Measurements from ENCODE around the gene DNAJB14. TPM values are rescaled to one million over a fixed set of nuclear protein-coding genes. Genes with fewer than 3 reads are reported as not detected.

DNAJB14 gene
- total and polyA plus RNA-seq, 2 of the 13 experiments (the other 11 are each of a cell fraction or from before 2014, with no cell fraction given), result 9.1 to 38.1 TPM

DNA sequence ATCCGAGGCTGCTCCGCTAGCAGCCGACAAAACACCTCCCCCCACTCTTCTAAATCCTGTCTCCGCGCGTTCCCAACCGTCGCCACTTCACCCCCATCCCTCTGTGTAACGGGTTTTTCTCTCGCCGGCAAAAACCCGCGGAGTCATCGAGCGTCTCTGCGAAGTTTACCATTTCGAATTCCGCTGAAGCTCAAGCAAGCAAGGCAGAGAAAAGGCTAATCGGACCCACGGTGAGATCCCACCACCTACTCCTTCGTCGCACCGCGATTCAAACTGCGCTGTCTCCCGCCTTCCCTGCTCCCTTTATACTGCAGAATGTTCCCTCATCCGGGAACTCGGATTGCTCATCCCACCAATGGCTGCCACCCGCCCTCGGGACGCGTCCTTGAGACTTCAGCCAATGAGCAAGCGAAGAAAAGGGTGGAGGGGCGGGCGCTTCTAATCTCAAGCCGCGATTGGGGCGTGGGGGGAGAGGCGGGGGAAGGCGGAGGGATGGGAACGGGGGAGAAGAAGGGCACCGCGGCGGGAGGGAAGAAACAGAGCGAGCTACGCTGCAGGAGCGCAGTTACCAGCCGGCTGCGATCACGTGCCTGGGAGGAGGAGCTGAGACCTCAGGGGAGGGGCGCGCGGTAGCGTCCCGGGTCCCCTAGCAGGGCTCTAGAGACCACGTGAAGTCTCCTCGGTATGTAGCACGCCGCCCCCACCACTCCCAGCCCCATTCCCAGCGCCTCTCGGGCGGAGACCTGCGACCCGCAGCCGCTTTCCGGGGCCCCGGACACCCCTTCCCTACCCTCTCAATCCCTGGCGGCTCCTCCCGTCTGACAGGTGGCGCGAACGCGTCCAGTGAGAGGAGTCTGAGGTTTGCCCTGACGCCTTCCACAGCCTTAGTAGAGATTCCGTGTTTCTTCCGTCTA, 3.8 kb upstream of the DNAJB14 start, which contains the start of gene H2AZ1 (continued):
- TF ChIP-seq, protein P1, sequence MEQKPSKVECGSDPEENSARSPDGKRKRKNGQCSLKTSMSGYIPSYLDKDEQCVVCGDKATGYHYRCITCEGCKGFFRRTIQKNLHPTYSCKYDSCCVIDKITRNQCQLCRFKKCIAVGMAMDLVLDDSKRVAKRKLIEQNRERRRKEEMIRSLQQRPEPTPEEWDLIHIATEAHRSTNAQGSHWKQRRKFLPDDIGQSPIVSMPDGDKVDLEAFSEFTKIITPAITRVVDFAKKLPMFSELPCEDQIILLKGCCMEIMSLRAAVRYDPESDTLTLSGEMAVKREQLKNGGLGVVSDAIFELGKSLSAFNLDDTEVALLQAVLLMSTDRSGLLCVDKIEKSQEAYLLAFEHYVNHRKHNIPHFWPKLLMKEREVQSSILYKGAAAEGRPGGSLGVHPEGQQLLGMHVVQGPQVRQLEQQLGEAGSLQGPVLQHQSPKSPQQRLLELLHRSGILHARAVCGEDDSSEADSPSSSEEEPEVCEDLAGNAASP (CRISPR knock-in tag; IDR thresholded peaks at IDR 0.05; ENCODE audit: borderline replicate concordance), result peak; percentile 36; the same call in 1 of the 2 replicates
- TF ChIP-seq, protein P2, sequence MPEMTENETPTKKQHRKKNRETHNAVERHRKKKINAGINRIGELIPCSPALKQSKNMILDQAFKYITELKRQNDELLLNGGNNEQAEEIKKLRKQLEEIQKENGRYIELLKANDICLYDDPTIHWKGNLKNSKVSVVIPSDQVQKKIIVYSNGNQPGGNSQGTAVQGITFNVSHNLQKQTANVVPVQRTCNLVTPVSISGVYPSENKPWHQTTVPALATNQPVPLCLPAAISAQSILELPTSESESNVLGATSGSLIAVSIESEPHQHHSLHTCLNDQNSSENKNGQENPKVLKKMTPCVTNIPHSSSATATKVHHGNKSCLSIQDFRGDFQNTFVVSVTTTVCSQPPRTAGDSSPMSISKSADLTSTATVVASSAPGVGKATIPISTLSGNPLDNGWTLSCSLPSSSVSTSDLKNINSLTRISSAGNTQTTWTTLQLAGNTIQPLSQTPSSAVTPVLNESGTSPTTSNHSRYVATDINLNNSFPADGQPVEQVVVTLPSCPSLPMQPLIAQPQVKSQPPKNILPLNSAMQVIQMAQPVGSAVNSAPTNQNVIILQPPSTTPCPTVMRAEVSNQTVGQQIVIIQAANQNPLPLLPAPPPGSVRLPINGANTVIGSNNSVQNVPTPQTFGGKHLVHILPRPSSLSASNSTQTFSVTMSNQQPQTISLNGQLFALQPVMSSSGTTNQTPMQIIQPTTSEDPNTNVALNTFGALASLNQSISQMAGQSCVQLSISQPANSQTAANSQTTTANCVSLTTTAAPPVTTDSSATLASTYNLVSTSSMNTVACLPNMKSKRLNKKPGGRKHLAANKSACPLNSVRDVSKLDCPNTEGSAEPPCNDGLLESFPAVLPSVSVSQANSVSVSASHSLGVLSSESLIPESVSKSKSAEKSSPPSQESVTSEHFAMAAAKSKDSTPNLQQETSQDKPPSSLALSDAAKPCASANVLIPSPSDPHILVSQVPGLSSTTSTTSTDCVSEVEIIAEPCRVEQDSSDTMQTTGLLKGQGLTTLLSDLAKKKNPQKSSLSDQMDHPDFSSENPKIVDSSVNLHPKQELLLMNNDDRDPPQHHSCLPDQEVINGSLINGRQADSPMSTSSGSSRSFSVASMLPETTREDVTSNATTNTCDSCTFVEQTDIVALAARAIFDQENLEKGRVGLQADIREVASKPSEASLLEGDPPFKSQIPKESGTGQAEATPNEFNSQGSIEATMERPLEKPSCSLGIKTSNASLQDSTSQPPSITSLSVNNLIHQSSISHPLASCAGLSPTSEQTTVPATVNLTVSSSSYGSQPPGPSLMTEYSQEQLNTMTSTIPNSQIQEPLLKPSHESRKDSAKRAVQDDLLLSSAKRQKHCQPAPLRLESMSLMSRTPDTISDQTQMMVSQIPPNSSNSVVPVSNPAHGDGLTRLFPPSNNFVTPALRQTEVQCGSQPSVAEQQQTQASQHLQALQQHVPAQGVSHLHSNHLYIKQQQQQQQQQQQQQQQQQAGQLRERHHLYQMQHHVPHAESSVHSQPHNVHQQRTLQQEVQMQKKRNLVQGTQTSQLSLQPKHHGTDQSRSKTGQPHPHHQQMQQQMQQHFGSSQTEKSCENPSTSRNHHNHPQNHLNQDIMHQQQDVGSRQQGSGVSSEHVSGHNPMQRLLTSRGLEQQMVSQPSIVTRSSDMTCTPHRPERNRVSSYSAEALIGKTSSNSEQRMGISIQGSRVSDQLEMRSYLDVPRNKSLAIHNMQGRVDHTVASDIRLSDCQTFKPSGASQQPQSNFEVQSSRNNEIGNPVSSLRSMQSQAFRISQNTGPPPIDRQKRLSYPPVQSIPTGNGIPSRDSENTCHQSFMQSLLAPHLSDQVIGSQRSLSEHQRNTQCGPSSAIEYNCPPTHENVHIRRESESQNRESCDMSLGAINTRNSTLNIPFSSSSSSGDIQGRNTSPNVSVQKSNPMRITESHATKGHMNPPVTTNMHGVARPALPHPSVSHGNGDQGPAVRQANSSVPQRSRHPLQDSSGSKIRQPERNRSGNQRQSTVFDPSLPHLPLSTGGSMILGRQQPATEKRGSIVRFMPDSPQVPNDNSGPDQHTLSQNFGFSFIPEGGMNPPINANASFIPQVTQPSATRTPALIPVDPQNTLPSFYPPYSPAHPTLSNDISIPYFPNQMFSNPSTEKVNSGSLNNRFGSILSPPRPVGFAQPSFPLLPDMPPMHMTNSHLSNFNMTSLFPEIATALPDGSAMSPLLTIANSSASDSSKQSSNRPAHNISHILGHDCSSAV (CRISPR knock-in tag; IDR thresholded peaks at IDR 0.05; ENCODE audit: borderline replicate concordance), result no peak
- TF ChIP-seq CBX1 (IDR thresholded peaks at IDR 0.05; ENCODE audit: low read depth), result peak; percentile 80
- TF ChIP-seq ZNF674 (CRISPR knock-in tag; IDR thresholded peaks at IDR 0.05; ENCODE audit: low read depth), result no peak
- TF ChIP-seq, protein P3, sequence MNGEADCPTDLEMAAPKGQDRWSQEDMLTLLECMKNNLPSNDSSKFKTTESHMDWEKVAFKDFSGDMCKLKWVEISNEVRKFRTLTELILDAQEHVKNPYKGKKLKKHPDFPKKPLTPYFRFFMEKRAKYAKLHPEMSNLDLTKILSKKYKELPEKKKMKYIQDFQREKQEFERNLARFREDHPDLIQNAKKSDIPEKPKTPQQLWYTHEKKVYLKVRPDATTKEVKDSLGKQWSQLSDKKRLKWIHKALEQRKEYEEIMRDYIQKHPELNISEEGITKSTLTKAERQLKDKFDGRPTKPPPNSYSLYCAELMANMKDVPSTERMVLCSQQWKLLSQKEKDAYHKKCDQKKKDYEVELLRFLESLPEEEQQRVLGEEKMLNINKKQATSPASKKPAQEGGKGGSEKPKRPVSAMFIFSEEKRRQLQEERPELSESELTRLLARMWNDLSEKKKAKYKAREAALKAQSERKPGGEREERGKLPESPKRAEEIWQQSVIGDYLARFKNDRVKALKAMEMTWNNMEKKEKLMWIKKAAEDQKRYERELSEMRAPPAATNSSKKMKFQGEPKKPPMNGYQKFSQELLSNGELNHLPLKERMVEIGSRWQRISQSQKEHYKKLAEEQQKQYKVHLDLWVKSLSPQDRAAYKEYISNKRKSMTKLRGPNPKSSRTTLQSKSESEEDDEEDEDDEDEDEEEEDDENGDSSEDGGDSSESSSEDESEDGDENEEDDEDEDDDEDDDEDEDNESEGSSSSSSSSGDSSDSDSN (CRISPR knock-in tag; IDR thresholded peaks at IDR 0.05), result no peak
- no peak for TF ChIP-seq CEBPB (IDR thresholded peaks at IDR 0.05; ENCODE audit: borderline replicate concordance, low read depth, low read length)
- no peak for TF ChIP-seq NFIB (CRISPR knock-in tag; IDR thresholded peaks at IDR 0.05; ENCODE audit: borderline replicate concordance)
- TF ChIP-seq, protein P4, sequence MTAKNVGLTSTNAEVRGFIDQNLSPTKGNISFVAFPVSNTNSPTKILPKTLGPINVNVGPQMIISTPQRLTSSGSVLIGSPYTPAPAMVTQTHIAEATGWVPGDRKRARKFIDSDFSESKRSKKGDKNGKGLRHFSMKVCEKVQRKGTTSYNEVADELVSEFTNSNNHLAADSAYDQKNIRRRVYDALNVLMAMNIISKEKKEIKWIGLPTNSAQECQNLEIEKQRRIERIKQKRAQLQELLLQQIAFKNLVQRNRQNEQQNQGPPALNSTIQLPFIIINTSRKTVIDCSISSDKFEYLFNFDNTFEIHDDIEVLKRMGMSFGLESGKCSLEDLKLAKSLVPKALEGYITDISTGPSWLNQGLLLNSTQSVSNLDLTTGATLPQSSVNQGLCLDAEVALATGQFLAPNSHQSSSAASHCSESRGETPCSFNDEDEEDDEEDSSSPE (CRISPR knock-in tag; IDR thresholded peaks at IDR 0.05), result peak; percentile 98
- TF ChIP-seq ZNF605 (CRISPR knock-in tag; IDR thresholded peaks at IDR 0.05), result no peak
- no peak for TF ChIP-seq PHF5A (CRISPR knock-in tag; IDR thresholded peaks at IDR 0.05; ENCODE audit: low read depth, unreplicated experiment)
- TF ChIP-seq, protein P5, sequence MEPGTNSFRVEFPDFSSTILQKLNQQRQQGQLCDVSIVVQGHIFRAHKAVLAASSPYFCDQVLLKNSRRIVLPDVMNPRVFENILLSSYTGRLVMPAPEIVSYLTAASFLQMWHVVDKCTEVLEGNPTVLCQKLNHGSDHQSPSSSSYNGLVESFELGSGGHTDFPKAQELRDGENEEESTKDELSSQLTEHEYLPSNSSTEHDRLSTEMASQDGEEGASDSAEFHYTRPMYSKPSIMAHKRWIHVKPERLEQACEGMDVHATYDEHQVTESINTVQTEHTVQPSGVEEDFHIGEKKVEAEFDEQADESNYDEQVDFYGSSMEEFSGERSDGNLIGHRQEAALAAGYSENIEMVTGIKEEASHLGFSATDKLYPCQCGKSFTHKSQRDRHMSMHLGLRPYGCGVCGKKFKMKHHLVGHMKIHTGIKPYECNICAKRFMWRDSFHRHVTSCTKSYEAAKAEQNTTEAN (CRISPR knock-in tag; conservative IDR thresholded peaks at IDR 0.05), result no peak
- no peak for TF ChIP-seq RBM22 (optimal IDR thresholded peaks at IDR 0.05; ENCODE audit: low read length)

Measured in HepG2 (cell line).